HepG2 (cell line): ENCODE measurements around the gene U2AF1L4. TPM values are rescaled to one million over a fixed set of nuclear protein-coding genes. Genes with fewer than 3 reads are reported as not detected.

ENCODE experiments used
- ATF1 ChIP-seq: IDR thresholded peaks from 2 replicates; pipeline ENCODE4 v1.6.1; 2016; ENCODE audit warnings: mild to moderate bottlenecking, control low read depth
- ATF7-NPFF ChIP-seq: sonication (generic); formaldehyde crosslinking; IDR thresholded peaks from 2 replicates; pipeline ENCODE4 v1.8.1; 2023; ENCODE audit warnings: mild to moderate bottlenecking, low read depth, missing genetic modification reagents, moderate library complexity
- KDM5A ChIP-seq: fragments of 200-600 bp; sonication (generic); IDR thresholded peaks from 2 replicates; pipeline ENCODE4 v1.7.0; 2018; ENCODE audit warnings: antibody characterized with exemption, mild to moderate bottlenecking, low read length, borderline replicate concordance
- MEF2D ChIP-seq: sonication (generic); formaldehyde crosslinking; IDR thresholded peaks from 2 replicates; pipeline ENCODE4 v1.5.1; 2020; ENCODE audit warnings: mild to moderate bottlenecking, missing genetic modification reagents
- MTA3 ChIP-seq: sonication (generic); formaldehyde crosslinking; IDR thresholded peaks from 2 replicates; pipeline ENCODE4 v1.4.0; 2020; ENCODE audit warnings: missing genetic modification reagents
- MYC ChIP-seq: sonication (generic); formaldehyde crosslinking; IDR thresholded peaks from 2 replicates; pipeline ENCODE4 v1.9.0; 2021; ENCODE audit warnings: missing genetic modification reagents, borderline replicate concordance
- NCOA1 ChIP-seq: sonication (generic); formaldehyde crosslinking; IDR thresholded peaks from 2 replicates; pipeline ENCODE4 v1.9.0; 2021; ENCODE audit warnings: missing genetic modification reagents
- NFKB2 ChIP-seq: sonication (generic); formaldehyde crosslinking; IDR thresholded peaks from 2 replicates; pipeline ENCODE4 v1.4.0; 2020; ENCODE audit warnings: missing genetic modification reagents, borderline replicate concordance
- PAXIP1 ChIP-seq: sonication (generic); formaldehyde crosslinking; conservative IDR thresholded peaks from 2 replicates; pipeline ENCODE4 v1.4.0; 2020; ENCODE audit warnings: mild to moderate bottlenecking, missing genetic modification reagents, moderate library complexity
- POLR2A ChIP-seq, 2 experiments: IDR thresholded peaks; 2 replicates each; pipeline ENCODE4 v1.6.1; 2011; ENCODE audit warnings: low read depth in 2 of 2, low read length in 2 of 2, mild to moderate bottlenecking in 1 of 2, moderate library complexity in 1 of 2; ENCODE audit not compliant: insufficient read depth in 1 of 2
- RNF2 ChIP-seq: fragments of 450-650 bp; conservative IDR thresholded peaks from 2 replicates; pipeline ENCODE4 v1.6.1; 2016; ENCODE audit warnings: low read depth
- SALL1 ChIP-seq: sonication (generic); formaldehyde crosslinking; IDR thresholded peaks from 2 replicates; pipeline ENCODE4 v1.8.0; 2022; ENCODE audit warnings: mild to moderate bottlenecking, missing genetic modification reagents
- SNAPC2 ChIP-seq: sonication (generic); formaldehyde crosslinking; IDR thresholded peaks from 2 replicates; pipeline ENCODE4 v1.8.1; 2022; ENCODE audit warnings: mild to moderate bottlenecking, missing genetic modification reagents
- SNRNP70 ChIP-seq: fragments of 200-400 bp; formaldehyde crosslinking; IDR thresholded peaks from 2 replicates; pipeline ENCODE4 v1.6.1; 2017; ENCODE audit warnings: mild to moderate bottlenecking, low read depth, low read length, moderate library complexity
- ZBTB1 ChIP-seq: sonication (generic); formaldehyde crosslinking; IDR thresholded peaks from 2 replicates; pipeline ENCODE4 v1.4.0; 2020; ENCODE audit warnings: missing genetic modification reagents, borderline replicate concordance
- ZFX ChIP-seq: sonication (generic); formaldehyde crosslinking; IDR thresholded peaks from 2 replicates; pipeline ENCODE4 v1.4.0; 2020; ENCODE audit warnings: mild to moderate bottlenecking, low read depth, missing genetic modification reagents, moderate library complexity
- ZMYM4 ChIP-seq: sonication (generic); formaldehyde crosslinking; IDR thresholded peaks from 2 replicates; pipeline ENCODE4 v1.8.1; 2023; ENCODE audit warnings: mild to moderate bottlenecking, missing genetic modification reagents
- ZNF235 ChIP-seq: sonication (generic); formaldehyde crosslinking; IDR thresholded peaks from 2 replicates; pipeline ENCODE4 v1.8.1; 2023; ENCODE audit warnings: mild to moderate bottlenecking, missing genetic modification reagents, borderline replicate concordance
- ZNF263 ChIP-seq: sonication (generic); formaldehyde crosslinking; IDR thresholded peaks from 2 replicates; pipeline ENCODE4 v1.4.0; 2020; ENCODE audit warnings: missing genetic modification reagents
- ZNF282 ChIP-seq: fragments of 450-650 bp; IDR thresholded peaks from 2 replicates; pipeline ENCODE4 v1.6.1; 2018; ENCODE audit not compliant: partially characterized antibody
- ZNF30 ChIP-seq: sonication (generic); formaldehyde crosslinking; IDR thresholded peaks from 2 replicates; pipeline ENCODE4 v1.5.0; 2020; ENCODE audit warnings: mild to moderate bottlenecking, missing genetic modification reagents
- ZNF558 ChIP-seq: sonication (generic); formaldehyde crosslinking; IDR thresholded peaks from 2 replicates; pipeline ENCODE4 v1.9.0; 2022; ENCODE audit warnings: mild to moderate bottlenecking, missing genetic modification reagents, borderline replicate concordance
- ZNF605 ChIP-seq: sonication (generic); formaldehyde crosslinking; IDR thresholded peaks from 2 replicates; pipeline ENCODE4 v1.8.0; 2022; ENCODE audit warnings: mild to moderate bottlenecking, missing genetic modification reagents
- polyA plus RNA-seq, 8 experiments: library from polyadenylated mRNA; depleted of rRNA in 3 of 8; stranded (reverse) in 7 of 8; unstranded in 1 of 8; fragments of >200 nt; fragmentation: Illumina TruSeq in 4 of 8; extraction: Trizol in 4 of 8; gene quantifications; 2 replicates each; pipeline versions ENCODE4 v1.2.1 to v1.2.3, GENCODE V29; 2011 to 2016; ENCODE audit warnings: low read depth in 4 of 8, missing spikeins in 1 of 8, mixed read lengths in 1 of 8; ENCODE audit not compliant: insufficient read depth in 1 of 8
- total RNA-seq, 5 experiments: library from RNA; depleted of rRNA; stranded (reverse); fragments of >200 nt; fragmentation: Illumina TruSeq; extraction: Trizol; gene quantifications; 2 replicates each; pipeline ENCODE4 v1.2.3, GENCODE V29; 2016; ENCODE audit warnings: low read depth in 1 of 5
- TF ChIP-seq, protein P1 (sequence below): sonication (generic); formaldehyde crosslinking; IDR thresholded peaks from 2 replicates; pipeline ENCODE4 v1.4.0; 2020; ENCODE audit warnings: missing genetic modification reagents
- TF ChIP-seq, protein P2 (sequence below): sonication (generic); formaldehyde crosslinking; IDR thresholded peaks from 2 replicates; pipeline ENCODE4 v1.5.0; 2020; ENCODE audit warnings: missing genetic modification reagents

U2AF1L4 gene
- total and polyA plus RNA-seq, 2 of the 13 experiments (the other 11 are each of a cell fraction or from before 2014, with no cell fraction given) = 7.9 to 15.4 TPM

DNA sequence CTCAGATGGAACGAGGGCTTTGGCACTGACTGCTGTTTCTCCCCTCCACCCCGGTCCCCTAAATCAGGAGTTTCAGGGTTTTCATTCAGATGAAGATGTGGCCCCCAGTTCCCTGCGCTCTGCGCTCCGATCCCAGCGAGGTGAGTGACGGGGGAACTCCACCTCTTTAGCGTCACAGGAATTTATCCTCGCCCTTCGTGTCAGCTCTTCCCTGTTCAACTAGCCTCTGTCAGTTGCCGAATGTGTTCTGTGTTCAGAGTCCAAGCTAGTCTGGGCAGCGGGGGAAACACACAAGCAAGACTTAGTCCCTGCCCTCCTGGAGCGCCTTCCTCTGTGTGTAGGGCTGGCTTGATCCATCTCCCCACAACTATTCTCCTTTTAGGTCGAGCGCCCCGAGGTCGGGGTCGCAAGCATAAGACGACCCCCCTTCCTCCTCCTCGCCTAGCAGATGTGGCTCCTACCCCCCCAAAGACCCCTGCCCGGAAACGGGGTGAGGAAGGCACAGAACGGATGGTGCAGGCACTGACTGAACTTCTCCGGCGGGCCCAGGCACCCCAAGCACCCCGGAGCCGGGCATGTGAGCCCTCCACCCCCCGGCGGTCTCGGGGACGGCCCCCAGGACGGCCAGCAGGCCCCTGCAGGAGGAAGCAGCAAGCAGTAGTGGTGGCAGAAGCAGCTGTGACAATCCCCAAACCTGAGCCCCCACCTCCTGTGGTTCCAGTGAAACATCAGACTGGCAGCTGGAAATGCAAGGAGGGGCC, 25.6 kb downstream of the U2AF1L4 start (continued):
- TF ChIP-seq, protein P1, sequence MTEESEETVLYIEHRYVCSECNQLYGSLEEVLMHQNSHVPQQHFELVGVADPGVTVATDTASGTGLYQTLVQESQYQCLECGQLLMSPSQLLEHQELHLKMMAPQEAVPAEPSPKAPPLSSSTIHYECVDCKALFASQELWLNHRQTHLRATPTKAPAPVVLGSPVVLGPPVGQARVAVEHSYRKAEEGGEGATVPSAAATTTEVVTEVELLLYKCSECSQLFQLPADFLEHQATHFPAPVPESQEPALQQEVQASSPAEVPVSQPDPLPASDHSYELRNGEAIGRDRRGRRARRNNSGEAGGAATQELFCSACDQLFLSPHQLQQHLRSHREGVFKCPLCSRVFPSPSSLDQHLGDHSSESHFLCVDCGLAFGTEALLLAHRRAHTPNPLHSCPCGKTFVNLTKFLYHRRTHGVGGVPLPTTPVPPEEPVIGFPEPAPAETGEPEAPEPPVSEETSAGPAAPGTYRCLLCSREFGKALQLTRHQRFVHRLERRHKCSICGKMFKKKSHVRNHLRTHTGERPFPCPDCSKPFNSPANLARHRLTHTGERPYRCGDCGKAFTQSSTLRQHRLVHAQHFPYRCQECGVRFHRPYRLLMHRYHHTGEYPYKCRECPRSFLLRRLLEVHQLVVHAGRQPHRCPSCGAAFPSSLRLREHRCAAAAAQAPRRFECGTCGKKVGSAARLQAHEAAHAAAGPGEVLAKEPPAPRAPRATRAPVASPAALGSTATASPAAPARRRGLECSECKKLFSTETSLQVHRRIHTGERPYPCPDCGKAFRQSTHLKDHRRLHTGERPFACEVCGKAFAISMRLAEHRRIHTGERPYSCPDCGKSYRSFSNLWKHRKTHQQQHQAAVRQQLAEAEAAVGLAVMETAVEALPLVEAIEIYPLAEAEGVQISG (CRISPR knock-in tag) = peak; percentile 31; the same call in 1 of the 2 replicates
- TF ChIP-seq RNF2 (no peak), SALL1 (CRISPR knock-in tag) (peak; percentile 52; the same call in 1 of the 2 replicates), SNAPC2 (no peak), ZFX (no peak), ATF1 (no peak), ZNF605 (CRISPR knock-in tag) (no peak), ZNF282 (no peak), POLR2A (IDR thresholded peaks at IDR 0.05; ENCODE audit: insufficient read depth in 1 of 2, low read depth in 2 of 2, low read length in 2 of 2) (0 out of 4 replicates have a peak, but pooled peaks of 1 of the 2 experiments have one; percentile 28), SNRNP70 (no peak), PAXIP1 (CRISPR knock-in tag) (peak; percentile 50), KDM5A (no peak), MTA3 (CRISPR knock-in tag) (no peak), ATF7-NPFF (CRISPR knock-in tag) (no peak), NCOA1 (CRISPR knock-in tag) (0 out of 2 replicates have a peak, but pooled peaks have one; percentile 43), MYC (CRISPR knock-in tag) (0 out of 2 replicates have a peak, but pooled peaks have one; percentile 13), ZMYM4 (no peak), ZNF263 (peak; percentile 37; the same call in 1 of the 2 replicates), ZBTB1 (CRISPR knock-in tag) (no peak), ZNF30 (CRISPR knock-in tag) (no peak), ZNF558 (CRISPR knock-in tag) (no peak), MEF2D (CRISPR knock-in tag) (no peak), NFKB2 (CRISPR knock-in tag) (no peak), ZNF235 (CRISPR knock-in tag) (no peak)
- TF ChIP-seq, protein P2, sequence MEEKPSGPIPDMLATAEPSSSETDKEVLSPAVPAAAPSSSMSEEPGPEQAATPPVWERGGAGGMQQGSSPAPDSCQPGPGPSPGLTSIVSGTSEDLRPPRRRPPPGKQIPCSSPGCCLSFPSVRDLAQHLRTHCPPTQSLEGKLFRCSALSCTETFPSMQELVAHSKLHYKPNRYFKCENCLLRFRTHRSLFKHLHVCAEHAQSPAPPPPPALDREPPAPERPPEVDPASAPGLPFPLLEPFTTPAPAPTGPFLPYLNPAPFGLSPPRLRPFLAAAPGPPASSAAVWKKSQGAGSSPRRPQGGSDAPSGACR (CRISPR knock-in tag) = no peak
